Measurements from ENCODE around the gene HPS1.

DNA sequence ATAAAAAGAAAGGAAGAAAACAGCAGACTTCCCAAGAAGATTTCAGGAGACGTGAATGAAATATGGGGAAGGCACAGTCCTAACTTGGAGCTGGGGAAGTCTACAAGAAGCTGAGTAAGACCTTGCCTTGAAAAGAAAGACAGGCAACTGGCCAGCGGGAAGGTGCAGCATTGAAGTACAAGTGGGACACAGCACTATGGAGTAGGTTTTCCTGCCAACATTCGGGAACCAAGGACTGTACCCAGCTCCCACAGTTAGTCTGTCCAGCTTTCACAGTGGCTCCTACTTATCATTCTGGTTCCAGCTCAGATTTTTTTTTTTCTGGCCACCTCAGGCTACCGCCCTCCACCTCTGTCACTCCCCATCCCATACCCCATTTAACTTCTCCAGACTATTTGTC, 10.0 kb downstream of the HPS1 start:
- no peak for TF ChIP-seq POLR2A (IDR thresholded peaks at IDR 0.05)
- TF ChIP-seq, protein P1, sequence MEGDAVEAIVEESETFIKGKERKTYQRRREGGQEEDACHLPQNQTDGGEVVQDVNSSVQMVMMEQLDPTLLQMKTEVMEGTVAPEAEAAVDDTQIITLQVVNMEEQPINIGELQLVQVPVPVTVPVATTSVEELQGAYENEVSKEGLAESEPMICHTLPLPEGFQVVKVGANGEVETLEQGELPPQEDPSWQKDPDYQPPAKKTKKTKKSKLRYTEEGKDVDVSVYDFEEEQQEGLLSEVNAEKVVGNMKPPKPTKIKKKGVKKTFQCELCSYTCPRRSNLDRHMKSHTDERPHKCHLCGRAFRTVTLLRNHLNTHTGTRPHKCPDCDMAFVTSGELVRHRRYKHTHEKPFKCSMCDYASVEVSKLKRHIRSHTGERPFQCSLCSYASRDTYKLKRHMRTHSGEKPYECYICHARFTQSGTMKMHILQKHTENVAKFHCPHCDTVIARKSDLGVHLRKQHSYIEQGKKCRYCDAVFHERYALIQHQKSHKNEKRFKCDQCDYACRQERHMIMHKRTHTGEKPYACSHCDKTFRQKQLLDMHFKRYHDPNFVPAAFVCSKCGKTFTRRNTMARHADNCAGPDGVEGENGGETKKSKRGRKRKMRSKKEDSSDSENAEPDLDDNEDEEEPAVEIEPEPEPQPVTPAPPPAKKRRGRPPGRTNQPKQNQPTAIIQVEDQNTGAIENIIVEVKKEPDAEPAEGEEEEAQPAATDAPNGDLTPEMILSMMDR (IDR thresholded peaks at IDR 0.05): no peak
